SIG-M5 (cell line): ENCODE data around the gene OR2A42.
"Not testable (repeated sequence)": the region's sequence is repeated elsewhere in the genome, so short reads cannot be mapped to it uniquely, and the experiment has no call there.

ENCODE experiments used
- DNase-seq: peaks from one replicate; lab custom pipeline; 2025; lab: John Stamatoyannopoulos, UW

The OR2A42 gene

GRCh38 chr7:144220531-144220930, 18.9 kb downstream of the OR2A42 start:
- DNase-seq = not testable (repeated sequence)

- DNase-seq = not testable (repeated sequence)
These were observed 20.3 kb downstream of the OR2A42 start for GRCh38 chr7:144219149-144219548.

DNA sequence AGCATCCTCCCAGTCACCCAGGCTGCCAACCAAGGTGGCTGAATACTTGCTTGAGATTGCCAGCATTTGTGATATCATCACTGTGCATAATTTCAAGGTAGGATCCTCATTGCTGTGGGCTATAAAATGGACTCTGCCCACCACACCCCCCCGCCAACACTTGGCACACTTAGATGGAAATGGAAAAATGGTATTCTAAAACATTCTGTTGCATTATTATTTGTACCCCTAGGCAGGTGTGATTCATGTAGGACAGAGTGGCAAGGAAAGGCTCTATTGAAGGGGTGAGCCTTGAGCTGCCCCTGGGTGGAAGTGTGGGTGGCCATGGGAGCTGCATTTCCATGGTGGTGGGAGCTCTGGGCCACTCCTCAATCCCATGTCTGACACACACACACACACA, 20.8 kb downstream of the OR2A42 start:
- DNase-seq = not testable (repeated sequence)

GRCh38 chr7:144217200-144217599, 22.2 kb downstream of the OR2A42 start:
- DNase-seq = not testable (repeated sequence)

GRCh38 chr7:144205306-144205705, 34.1 kb downstream of the OR2A42 start:
- DNase-seq = not testable (repeated sequence)

- not testable (repeated sequence) for DNase-seq
These were observed 36.3 kb downstream of the OR2A42 start for GRCh38 chr7:144203086-144203485.

- DNase-seq = not testable (repeated sequence)
These were observed 37.4 kb downstream of the OR2A42 start for GRCh38 chr7:144201978-144202377.

GRCh38 chr7:144198934-144199333, 40.5 kb downstream of the OR2A42 start:
- DNase-seq = not testable (repeated sequence)

- DNase-seq = not testable (repeated sequence)
These were observed 44.1 kb downstream of the OR2A42 start, which contains the start of gene ARHGEF35 for GRCh38 chr7:144195212-144195872. Gene ARHGEF35 (minus strand): TSS chr7:144195833. CDS start chr7:144188383, 7,450 bp downstream.

GRCh38 chr7:144194453-144194852, 45.0 kb downstream of the OR2A42 start:
- not testable (repeated sequence) for DNase-seq

GRCh38 chr7:144193782-144194181, 45.6 kb downstream of the OR2A42 start:
- DNase-seq = not testable (repeated sequence)

GRCh38 chr7:144188578-144189171, 50.7 kb downstream of the OR2A42 start:
- DNase-seq = not testable (repeated sequence)

- not testable (repeated sequence) for DNase-seq
These were observed 51.6 kb downstream of the OR2A42 start for GRCh38 chr7:144187848-144188247.

DNA sequence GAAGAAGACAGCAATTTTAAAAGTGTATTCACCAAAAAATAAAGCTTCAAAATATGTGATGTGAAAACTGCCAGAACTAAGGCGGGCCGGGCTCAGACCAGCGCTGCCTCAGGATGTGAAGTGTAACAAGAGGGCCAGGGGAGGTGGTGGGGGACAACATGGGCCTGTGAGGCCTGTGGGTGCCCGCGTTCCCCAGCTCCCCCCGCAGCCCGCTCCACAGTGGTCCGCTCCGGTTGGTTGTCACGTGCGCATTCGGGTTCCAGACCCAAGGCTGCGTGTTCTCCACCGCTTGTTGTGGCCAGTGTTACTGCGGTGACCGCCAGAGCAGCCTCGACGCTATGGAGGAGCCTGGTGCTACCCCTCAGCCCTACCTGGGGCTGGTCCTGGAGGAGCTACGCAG, 56.2 kb downstream of the OR2A42 start, which contains the start of gene CTAGE4:
CTAGE4 (plus strand) TSS at position 301 of the 400 bp plus-strand sequence; CDS start at position 339, 38 bp downstream.
- not testable (repeated sequence) for DNase-seq

DNA sequence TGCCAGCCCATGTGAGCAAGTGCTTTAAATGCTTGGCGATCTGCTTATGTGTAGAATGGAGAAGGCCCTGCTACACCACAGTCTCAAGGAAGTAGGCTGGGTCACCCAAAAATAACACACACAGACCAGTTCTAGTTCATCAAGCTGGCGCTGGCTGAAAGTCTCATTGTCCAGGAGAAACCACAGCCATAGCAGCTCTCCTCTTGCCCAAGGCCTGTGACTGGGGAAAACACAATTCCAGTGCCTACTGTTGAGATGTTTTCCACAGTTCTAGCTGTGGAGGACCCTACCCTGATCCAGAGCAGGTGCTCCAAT, 60.3 kb downstream of the OR2A42 start:
- not testable (repeated sequence) for DNase-seq

DNA sequence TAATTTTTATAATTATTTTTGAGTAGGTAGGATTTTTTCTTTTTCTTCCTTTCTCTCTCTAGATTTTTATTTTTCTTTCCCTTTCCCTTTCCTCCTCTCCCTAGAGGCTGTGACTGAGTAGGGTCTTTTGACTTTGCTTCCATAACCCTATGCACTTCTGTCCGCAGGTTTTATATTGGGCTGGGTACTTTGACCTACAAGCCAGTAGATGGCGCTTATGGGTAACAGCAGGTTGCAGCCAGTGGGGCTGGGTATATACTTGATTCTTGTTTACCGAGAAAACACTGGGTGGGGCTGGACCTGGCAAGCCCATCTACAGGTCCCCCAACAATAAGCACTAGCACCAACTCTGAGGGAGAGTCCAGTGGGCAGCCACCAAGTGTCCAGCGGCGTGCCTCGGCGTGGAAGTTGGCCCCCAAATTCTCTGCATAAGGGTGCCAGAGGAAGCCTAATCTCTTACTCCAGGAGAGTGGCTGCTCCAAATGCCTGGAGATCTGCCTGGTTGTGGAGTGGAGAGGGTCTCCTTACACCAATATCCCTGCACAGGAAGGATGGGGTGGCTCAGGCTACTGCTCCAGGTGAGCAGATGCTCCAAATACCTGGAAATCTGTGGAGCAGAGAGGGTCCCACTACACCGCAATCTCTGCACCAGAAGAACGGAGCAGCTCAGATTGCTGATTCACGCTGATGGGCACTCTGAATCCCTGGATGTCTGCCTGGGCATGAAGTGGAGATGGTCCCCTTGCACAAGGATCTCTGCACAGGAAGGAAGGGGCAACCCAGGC, 60.8 kb downstream of the OR2A42 start:
- not testable (repeated sequence) for DNase-seq
